Measurements from ENCODE around the gene PLAA.
A peak's percentile ranks its signal among the peaks of the same experiment; 100 is the strongest.

Gene PLAA

DNA sequence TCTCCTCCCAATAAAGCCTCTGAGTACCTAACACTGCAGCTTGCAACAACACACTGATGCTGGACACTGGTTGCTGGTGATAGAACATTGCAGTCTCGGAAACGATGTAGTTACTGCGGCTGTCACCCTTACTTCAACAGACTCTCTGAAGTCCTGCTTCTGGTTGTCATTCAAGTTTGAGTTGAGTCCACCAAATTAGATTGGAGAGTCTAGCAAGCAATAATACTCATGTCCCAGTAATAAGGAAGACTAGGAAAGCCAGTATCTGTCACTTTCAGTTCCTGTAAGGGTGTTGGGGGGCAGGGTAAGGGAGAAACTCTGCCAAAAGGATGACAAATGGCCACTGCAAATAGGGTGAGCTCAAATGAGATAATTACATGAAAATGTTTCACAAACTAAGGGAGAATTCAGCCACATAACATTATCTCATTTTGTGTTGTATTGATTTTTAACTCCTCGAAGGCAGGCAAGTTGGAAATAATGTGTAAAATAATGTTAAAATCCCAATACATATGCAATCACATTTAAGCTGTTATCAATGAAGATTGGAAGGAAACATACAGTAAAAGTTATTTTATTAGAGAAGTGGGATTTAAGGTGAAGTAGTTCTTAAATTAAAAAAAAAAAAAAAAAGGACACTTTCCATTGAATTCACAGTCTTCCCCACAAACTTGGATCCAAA is 8.3 kb upstream of the PLAA start:
- Histone ChIP-seq H3K36me3 (ENCODE audit: control insufficient read depth in 1 of 2, insufficient read depth in 2 of 2, low read length in 2 of 2) (no peaks in the 10 kb centered on the region), H3K4me3 (ENCODE audit: low read depth in 1 of 2, low read length in 2 of 2) (peak overlapping the region; percentile 89), H3K4me1 (ENCODE audit: control insufficient read depth in 1 of 2, insufficient read depth in 2 of 2, low read length in 2 of 2) (peaks cover 17 to 19% of the 10 kb centered on the region in 2 donors), H3K27ac (ENCODE audit: low read depth, low read length) (peak overlapping the region; percentile 77), H3K9me3 (ENCODE audit: control insufficient read depth in 1 of 2, low read length in 2 of 2) (no peaks in the 10 kb centered on the region), H3K9ac (ENCODE audit: low read depth in 1 of 2, low read length in 2 of 2) (peak overlapping the region; percentile 79 to 81), H3K27me3 (ENCODE audit: control insufficient read depth in 1 of 2, insufficient read depth in 2 of 2, low read length in 2 of 2) (no peaks in the 10 kb centered on the region)

DNA sequence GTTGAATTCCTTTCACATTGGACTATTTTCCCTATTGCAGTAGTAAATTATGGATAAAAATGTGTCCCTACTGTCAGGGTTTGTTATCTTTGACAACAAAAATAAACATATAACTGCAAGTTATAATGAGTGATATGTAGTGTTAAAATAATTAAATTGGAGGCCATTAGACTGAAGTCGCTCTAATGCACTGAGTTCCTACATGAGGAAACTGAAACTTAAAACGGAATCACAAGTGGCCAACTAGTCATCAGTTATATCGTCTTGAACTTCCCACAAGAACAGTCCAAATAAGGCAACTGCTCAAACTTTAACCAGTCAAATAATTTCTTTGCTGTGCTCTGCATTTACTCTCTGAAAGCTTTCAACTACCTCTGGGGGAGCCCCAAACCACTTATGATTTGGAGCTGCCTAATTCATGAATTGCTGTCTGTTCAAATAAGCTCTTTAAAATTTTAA is 7.0 kb upstream of the PLAA start:
- no peaks in the 10 kb centered on the region for H3K9me3 ChIP-seq (ENCODE audit: control insufficient read depth in 1 of 2, low read length in 2 of 2)
- no peak overlapping the region for H3K27ac ChIP-seq (ENCODE audit: low read depth, low read length)
- H3K36me3 ChIP-seq (ENCODE audit: control insufficient read depth in 1 of 2, insufficient read depth in 2 of 2, low read length in 2 of 2): no peaks in the 10 kb centered on the region
- H3K4me1 ChIP-seq (ENCODE audit: control insufficient read depth in 1 of 2, insufficient read depth in 2 of 2, low read length in 2 of 2): peaks cover 17 to 21% of the 10 kb centered on the region in 2 donors
- no peak overlapping the region for H3K9ac ChIP-seq (ENCODE audit: low read depth in 1 of 2, low read length in 2 of 2)
- H3K27me3 ChIP-seq (ENCODE audit: control insufficient read depth in 1 of 2, insufficient read depth in 2 of 2, low read length in 2 of 2): no peaks in the 10 kb centered on the region
- no peak overlapping the region for H3K4me3 ChIP-seq (ENCODE audit: low read depth in 1 of 2, low read length in 2 of 2)

GRCh38 chr9:26951794-26952193 is 4.8 kb upstream of the PLAA start:
- no peak overlapping the region for H3K9ac ChIP-seq (ENCODE audit: low read depth in 1 of 2, low read length in 2 of 2)
- no peak overlapping the region for H3K27ac ChIP-seq (ENCODE audit: low read depth, low read length)
- no peaks in the 10 kb centered on the region for H3K9me3 ChIP-seq (ENCODE audit: control insufficient read depth in 1 of 2, low read length in 2 of 2)
- H3K4me1 ChIP-seq (ENCODE audit: control insufficient read depth in 1 of 2, insufficient read depth in 2 of 2, low read length in 2 of 2): peaks cover 13 to 14% of the 10 kb centered on the region in 2 donors
- no peaks in the 10 kb centered on the region for H3K36me3 ChIP-seq (ENCODE audit: control insufficient read depth in 1 of 2, insufficient read depth in 2 of 2, low read length in 2 of 2)
- no peak overlapping the region for H3K4me3 ChIP-seq (ENCODE audit: low read depth in 1 of 2, low read length in 2 of 2)
- no peaks in the 10 kb centered on the region for H3K27me3 ChIP-seq (ENCODE audit: control insufficient read depth in 1 of 2, insufficient read depth in 2 of 2, low read length in 2 of 2)

GRCh38 chr9:26950521-26950920 is 3.5 kb upstream of the PLAA start:
- no peak overlapping the region for H3K27ac ChIP-seq (ENCODE audit: low read depth, low read length)
- H3K4me1 ChIP-seq (ENCODE audit: control insufficient read depth in 1 of 2, insufficient read depth in 2 of 2, low read length in 2 of 2): peaks cover 15 to 18% of the 10 kb centered on the region in 2 donors
- H3K9ac ChIP-seq (ENCODE audit: low read depth in 1 of 2, low read length in 2 of 2): no peak overlapping the region
- no peaks in the 10 kb centered on the region for H3K27me3 ChIP-seq (ENCODE audit: control insufficient read depth in 1 of 2, insufficient read depth in 2 of 2, low read length in 2 of 2)
- no peaks in the 10 kb centered on the region for H3K36me3 ChIP-seq (ENCODE audit: control insufficient read depth in 1 of 2, insufficient read depth in 2 of 2, low read length in 2 of 2)
- H3K9me3 ChIP-seq (ENCODE audit: control insufficient read depth in 1 of 2, low read length in 2 of 2): no peaks in the 10 kb centered on the region
- H3K4me3 ChIP-seq (ENCODE audit: low read depth in 1 of 2, low read length in 2 of 2): no peak overlapping the region

- Histone ChIP-seq H3K4me1 (ENCODE audit: control insufficient read depth in 1 of 2, insufficient read depth in 2 of 2, low read length in 2 of 2) (peaks cover 9 to 15% of the 10 kb centered on the region in 2 donors), H3K9ac (ENCODE audit: low read depth in 1 of 2, low read length in 2 of 2) (no peak overlapping the region), H3K27ac (ENCODE audit: low read depth, low read length) (no peak overlapping the region), H3K9me3 (ENCODE audit: control insufficient read depth in 1 of 2, low read length in 2 of 2) (no peaks in the 10 kb centered on the region), H3K4me3 (ENCODE audit: low read depth in 1 of 2, low read length in 2 of 2) (no peak overlapping the region), H3K27me3 (ENCODE audit: control insufficient read depth in 1 of 2, insufficient read depth in 2 of 2, low read length in 2 of 2) (no peaks in the 10 kb centered on the region), H3K36me3 (ENCODE audit: control insufficient read depth in 1 of 2, insufficient read depth in 2 of 2, low read length in 2 of 2) (no peaks in the 10 kb centered on the region)
Measured at GRCh38 chr9:26949637-26950069, 2.6 kb upstream of the PLAA start.

DNA sequence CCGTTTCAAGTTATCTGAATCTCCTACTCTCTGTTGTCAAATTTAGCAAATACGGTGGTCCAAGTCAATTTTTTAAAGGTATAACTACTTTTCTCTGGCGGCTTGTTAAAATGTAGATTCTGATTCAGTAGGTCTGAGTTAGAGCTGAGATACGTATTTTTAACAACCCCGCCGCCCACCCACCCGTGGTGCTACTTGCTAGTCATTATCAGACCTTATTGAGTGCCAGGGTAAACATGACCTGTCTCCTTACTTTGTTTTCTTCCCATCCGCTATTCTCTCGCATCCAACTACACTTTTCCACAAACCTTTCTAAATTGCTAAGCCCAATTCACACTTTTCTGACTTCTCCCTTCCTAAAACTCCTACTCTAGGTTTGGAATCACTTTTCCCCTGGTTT is 694 bp upstream of the PLAA start:
- H3K27me3 ChIP-seq (ENCODE audit: control insufficient read depth in 1 of 2, insufficient read depth in 2 of 2, low read length in 2 of 2): no peaks in the 10 kb centered on the region
- peaks cover 0 to 6% of the 10 kb centered on the region in 2 donors for H3K36me3 ChIP-seq (ENCODE audit: control insufficient read depth in 1 of 2, insufficient read depth in 2 of 2, low read length in 2 of 2)
- H3K27ac ChIP-seq (ENCODE audit: low read depth, low read length): no peak overlapping the region
- peak overlapping the region; percentile 90 to 91 for H3K9ac ChIP-seq (ENCODE audit: low read depth in 1 of 2, low read length in 2 of 2)
- peak overlapping the region; percentile 94 to 96 for H3K4me3 ChIP-seq (ENCODE audit: low read depth in 1 of 2, low read length in 2 of 2)
- no peaks in the 10 kb centered on the region for H3K9me3 ChIP-seq (ENCODE audit: control insufficient read depth in 1 of 2, low read length in 2 of 2)
- H3K4me1 ChIP-seq (ENCODE audit: control insufficient read depth in 1 of 2, insufficient read depth in 2 of 2, low read length in 2 of 2): peaks cover 9 to 15% of the 10 kb centered on the region in 2 donors

DNA sequence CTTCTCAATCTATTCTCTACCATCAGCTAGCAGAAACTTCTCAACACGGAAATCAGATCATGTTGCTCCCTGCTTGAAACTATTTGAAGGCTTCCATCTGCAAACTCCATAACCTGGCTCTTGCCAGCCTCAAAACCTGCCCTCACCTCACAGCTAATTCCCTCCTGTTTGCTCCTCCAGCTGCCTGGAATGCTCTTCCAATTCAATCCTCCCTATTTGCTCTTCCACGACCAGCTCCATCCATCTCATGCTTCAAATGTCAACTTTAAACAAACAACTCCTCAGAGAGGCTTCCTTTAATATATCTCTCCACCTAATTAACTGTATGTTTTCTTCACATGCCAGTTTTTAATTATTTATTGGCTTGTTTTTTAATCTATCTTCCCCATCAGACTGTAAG is 1.5 kb downstream of the PLAA start:
- Histone ChIP-seq H3K4me1 (ENCODE audit: control insufficient read depth in 1 of 2, insufficient read depth in 2 of 2, low read length in 2 of 2) (peaks cover 9 to 17% of the 10 kb centered on the region in 2 donors), H3K4me3 (ENCODE audit: low read depth in 1 of 2, low read length in 2 of 2) (peak overlapping the region; percentile 94 to 96), H3K27ac (ENCODE audit: low read depth, low read length) (no peak overlapping the region), H3K36me3 (ENCODE audit: control insufficient read depth in 1 of 2, insufficient read depth in 2 of 2, low read length in 2 of 2) (peaks cover 0 to 6% of the 10 kb centered on the region in 2 donors), H3K9me3 (ENCODE audit: control insufficient read depth in 1 of 2, low read length in 2 of 2) (no peaks in the 10 kb centered on the region), H3K9ac (ENCODE audit: low read depth in 1 of 2, low read length in 2 of 2) (peak overlapping the region in 1 of 2 donors; percentile 90), H3K27me3 (ENCODE audit: control insufficient read depth in 1 of 2, insufficient read depth in 2 of 2, low read length in 2 of 2) (no peaks in the 10 kb centered on the region)

DNA sequence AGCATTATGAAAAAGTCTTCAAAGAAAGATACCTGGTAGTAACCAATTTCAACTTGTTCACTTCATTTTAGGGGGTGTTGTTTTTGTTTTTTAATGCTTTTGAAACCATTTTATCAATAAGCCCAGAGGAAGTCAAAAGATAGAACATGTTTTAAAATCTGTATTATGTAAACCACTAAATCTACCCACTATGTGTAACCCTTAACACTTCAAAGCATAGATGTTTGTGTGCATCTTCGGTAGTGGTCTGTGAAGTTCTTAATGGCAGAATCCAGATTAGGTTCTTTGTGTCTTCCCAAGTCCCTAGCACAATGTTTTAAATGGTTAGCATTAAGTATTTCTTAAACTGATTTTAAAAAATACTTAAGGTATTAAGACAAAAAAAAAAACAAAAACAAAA is 6.3 kb downstream of the PLAA start:
- Histone ChIP-seq H3K4me3 (ENCODE audit: low read depth in 1 of 2, low read length in 2 of 2) (no peak overlapping the region), H3K9me3 (ENCODE audit: control insufficient read depth in 1 of 2, low read length in 2 of 2) (peaks cover 0 to 3% of the 10 kb centered on the region in 2 donors), H3K9ac (ENCODE audit: low read depth in 1 of 2, low read length in 2 of 2) (no peak overlapping the region), H3K4me1 (ENCODE audit: control insufficient read depth in 1 of 2, insufficient read depth in 2 of 2, low read length in 2 of 2) (peaks cover 5 to 12% of the 10 kb centered on the region in 2 donors), H3K27me3 (ENCODE audit: control insufficient read depth in 1 of 2, insufficient read depth in 2 of 2, low read length in 2 of 2) (no peaks in the 10 kb centered on the region), H3K36me3 (ENCODE audit: control insufficient read depth in 1 of 2, insufficient read depth in 2 of 2, low read length in 2 of 2) (peaks cover 0 to 6% of the 10 kb centered on the region in 2 donors), H3K27ac (ENCODE audit: low read depth, low read length) (no peak overlapping the region)

DNA sequence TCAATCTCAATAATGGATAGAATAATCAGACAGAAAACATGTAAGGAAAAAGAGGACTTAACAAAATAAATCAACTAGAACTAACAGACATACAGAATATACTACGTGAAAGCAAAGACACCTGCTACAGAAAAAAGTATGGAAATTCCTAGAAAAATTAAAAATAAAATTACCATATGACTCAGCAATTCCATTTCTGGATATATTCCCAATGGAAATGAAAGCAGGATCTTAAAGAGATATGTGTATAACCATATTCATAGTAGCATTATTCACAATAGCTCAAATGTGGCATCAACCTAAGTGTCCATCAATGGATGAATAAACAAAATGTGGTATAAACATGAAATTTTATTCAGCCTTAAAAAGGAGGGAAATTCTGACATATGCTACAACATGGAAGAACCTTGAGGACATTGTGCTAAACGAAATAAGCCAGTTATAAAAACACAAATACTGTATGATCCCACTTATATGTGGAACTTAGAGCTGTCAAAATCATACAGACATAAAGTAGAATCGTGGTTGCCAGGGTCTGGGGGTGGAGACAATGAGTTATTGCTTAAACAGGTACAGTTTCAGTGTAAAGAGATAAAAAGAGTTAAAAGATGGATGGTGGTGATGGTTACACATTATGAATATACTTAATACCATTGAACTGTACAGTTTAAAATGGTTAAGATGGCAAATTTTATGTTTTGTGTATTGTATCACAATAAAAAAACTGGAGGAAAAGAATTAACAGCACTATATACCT is 6.9 kb downstream of the PLAA start:
- Histone ChIP-seq H3K9ac (ENCODE audit: low read depth in 1 of 2, low read length in 2 of 2) (no peak overlapping the region), H3K9me3 (ENCODE audit: control insufficient read depth in 1 of 2, low read length in 2 of 2) (peaks cover 0 to 3% of the 10 kb centered on the region in 2 donors), H3K27ac (ENCODE audit: low read depth, low read length) (no peak overlapping the region), H3K27me3 (ENCODE audit: control insufficient read depth in 1 of 2, insufficient read depth in 2 of 2, low read length in 2 of 2) (no peaks in the 10 kb centered on the region), H3K4me3 (ENCODE audit: low read depth in 1 of 2, low read length in 2 of 2) (no peak overlapping the region), H3K4me1 (ENCODE audit: control insufficient read depth in 1 of 2, insufficient read depth in 2 of 2, low read length in 2 of 2) (peaks cover 0 to 6% of the 10 kb centered on the region in 2 donors), H3K36me3 (ENCODE audit: control insufficient read depth in 1 of 2, insufficient read depth in 2 of 2, low read length in 2 of 2) (peaks cover 0 to 6% of the 10 kb centered on the region in 2 donors)

DNA sequence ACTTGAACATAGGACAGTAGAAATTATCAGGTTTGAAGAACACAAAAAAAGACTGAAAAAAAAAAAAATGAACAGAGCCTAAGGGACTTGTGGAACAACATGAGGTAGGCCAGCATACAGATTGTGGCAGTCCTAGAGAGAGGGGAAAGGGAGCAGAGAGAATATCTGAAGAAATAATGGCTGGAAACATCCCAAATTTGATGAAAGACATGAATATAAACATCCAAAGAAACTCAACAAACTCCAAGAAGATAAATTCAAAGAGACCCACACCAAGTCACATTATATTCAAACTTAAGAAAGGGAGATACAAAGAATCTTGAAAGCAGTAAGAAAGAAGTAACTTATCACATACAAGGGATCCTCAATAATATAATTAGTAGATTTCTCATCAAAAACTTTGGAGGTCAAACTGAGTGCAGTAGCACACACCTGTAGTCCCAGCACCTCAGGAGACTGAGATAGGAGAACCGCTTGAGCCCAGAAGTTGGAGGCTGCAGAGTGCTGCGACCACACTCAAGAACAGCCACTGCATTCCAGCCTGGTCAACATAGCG is 9.1 kb downstream of the PLAA start:
- no peak overlapping the region for H3K27ac ChIP-seq (ENCODE audit: low read depth, low read length)
- H3K36me3 ChIP-seq (ENCODE audit: control insufficient read depth in 1 of 2, insufficient read depth in 2 of 2, low read length in 2 of 2): peaks cover 0 to 4% of the 10 kb centered on the region in 2 donors
- no peak overlapping the region for H3K9ac ChIP-seq (ENCODE audit: low read depth in 1 of 2, low read length in 2 of 2)
- H3K4me3 ChIP-seq (ENCODE audit: low read depth in 1 of 2, low read length in 2 of 2): no peak overlapping the region
- H3K4me1 ChIP-seq (ENCODE audit: control insufficient read depth in 1 of 2, insufficient read depth in 2 of 2, low read length in 2 of 2): peaks cover 0 to 3% of the 10 kb centered on the region in 2 donors
- no peaks in the 10 kb centered on the region for H3K27me3 ChIP-seq (ENCODE audit: control insufficient read depth in 1 of 2, insufficient read depth in 2 of 2, low read length in 2 of 2)
- peaks cover 0 to 3% of the 10 kb centered on the region in 2 donors for H3K9me3 ChIP-seq (ENCODE audit: control insufficient read depth in 1 of 2, low read length in 2 of 2)

All from duodenal mucosa (tissue), 2 donors.